ENCODE measurements around the gene GADL1.

The GADL1 gene

DNA sequence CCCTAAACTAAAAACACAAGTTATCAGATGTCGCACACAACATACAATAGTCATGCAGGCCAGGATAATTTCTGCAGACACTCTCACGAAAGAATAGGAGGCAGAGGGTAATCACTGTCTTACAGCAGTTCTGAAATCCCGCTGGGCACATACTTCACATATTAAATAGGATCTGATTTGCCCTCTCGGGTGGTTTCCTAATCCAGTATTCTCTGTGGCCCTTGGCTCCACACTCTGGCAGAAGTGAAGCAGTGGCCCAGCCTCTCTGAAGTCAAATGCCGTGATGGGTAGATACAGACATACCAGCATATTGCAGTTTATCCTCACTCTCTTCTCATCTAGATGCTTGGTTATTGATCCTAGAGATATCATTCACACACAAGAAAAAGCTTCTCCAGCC is 19.0 kb downstream of the GADL1 start:
- DNase-seq = no peak

- DNase-seq = no peak
These were observed 20.8 kb downstream of the GADL1 start for GRCh38 chr3:30873671-30874070.

DNA sequence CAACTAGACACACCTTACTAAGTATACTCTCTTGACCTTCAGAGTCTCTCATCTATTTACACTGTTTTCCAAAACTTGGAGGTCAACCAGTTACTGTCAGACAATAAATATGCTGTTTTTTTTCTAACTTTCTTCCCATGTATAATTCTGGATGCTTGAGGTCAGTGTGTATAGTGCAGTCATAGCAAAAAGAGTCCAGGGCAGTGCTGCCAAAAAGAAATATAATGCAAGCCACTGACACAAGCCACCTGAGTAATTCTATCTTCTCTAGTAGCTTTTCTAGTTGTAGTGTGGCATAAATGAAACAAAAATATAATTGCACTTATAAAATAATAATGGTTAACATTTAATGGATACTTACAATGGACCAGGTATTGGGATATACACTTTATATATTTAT is 21.6 kb downstream of the GADL1 start:
- DNase-seq = no peak

DNA sequence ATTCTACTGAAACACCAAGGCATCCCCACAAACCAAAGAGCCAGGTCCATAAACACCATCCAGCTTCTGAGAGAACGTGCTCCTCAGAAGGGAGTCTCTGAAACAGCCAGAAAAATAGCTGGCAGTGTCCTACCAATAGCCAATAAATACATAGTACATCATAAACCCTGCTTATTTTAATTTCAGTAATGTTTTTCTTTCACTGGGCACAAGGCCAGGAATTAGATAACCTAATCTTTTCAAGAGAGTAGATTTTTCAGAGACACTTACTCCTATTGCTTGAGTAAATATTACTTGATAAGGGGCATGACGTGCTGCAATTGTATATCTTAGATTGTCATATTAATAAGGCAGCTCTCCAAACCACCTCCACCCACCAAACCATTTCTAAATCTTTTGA is 22.7 kb downstream of the GADL1 start:
- no peak for DNase-seq

DNA sequence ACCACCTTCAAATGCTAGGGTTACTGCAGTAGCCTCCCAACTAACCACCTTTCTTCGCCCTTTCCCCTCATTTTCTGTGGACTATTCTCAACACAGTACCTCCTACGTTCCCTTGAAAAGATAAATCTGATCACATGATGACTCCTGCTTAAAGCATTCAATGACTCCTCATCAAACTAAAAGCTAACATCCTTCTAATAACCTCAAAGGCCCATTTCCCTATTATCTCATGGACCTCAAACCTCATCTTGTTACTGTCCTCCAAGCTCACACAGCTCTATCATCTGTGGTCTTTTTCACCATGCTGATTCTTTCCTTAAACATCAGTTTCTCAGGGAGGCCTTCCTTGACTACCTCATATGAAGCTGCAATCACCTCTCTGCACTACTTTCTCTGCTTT is 29.6 kb downstream of the GADL1 start:
- DNase-seq = no peak

- no peak for DNase-seq
These were observed 30.3 kb downstream of the GADL1 start for GRCh38 chr3:30864132-30864531.

DNA sequence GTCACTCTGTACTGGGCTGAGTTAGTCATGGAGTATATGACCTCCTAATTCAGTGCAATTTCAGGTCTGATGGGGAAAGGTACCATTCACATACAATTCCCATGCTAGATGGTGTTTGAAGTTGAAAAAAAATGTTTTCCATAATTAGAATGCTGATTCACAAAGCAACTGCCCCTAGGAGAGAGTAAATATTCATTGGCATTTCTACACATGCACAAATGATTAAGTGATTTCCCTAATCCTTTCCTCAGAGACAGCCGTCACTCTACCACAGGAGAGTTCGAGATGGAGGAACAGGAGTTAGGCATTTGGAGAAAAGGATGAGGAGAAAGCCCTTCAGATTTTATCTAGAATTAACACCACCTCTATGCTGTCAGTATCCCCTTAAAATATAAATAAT is 32.5 kb downstream of the GADL1 start:
- no peak for DNase-seq

DNA sequence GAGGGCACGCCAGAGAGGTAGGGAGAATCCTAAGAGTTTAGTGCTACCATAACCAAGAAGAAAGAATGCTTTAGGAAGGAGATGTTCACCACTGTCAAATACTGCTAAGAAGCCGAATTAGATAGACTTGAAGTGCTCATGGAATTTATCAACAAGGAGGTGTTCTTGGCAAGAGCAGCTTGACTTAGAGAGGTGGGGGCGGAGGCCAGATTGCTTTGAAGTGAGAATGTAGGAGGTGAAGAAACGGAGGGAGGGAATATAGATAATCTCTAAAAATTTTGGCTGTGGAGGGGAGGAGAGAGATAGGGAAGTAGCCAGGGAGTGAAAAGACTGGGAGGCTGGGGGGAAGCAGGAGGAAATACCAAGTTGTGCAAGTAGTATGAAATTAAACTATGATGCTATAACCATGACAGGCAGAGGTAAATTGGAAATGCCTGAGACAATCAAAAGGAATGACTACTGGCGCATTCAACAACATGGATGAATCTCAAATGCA is 35.5 kb downstream of the GADL1 start:
- no peak for DNase-seq

- no peak for DNase-seq
These were observed 38.8 kb downstream of the GADL1 start for GRCh38 chr3:30855400-30856292.

GRCh38 chr3:30852833-30853232 is 41.6 kb downstream of the GADL1 start:
- no peak for DNase-seq

GRCh38 chr3:30848087-30848779 is 46.2 kb downstream of the GADL1 start:
- DNase-seq = no peak

DNA sequence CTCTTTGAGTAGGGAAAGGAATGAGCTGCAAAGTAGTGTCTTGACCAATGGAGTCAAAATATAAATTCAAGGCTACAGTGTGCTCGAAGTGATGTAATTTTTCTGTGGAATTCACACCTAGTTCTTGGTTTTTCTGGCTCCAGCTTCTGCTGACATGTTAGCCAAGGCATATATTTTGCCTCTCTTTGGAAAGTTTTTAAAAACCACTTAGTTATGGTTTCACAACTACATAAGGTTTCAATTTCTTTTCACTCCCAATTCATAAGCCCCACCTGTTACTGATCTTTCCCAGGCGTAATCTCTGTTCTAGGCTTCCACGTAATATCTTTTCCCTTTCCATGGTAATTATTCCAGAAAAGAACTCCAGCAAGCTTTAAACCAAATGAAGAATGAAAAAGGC is 46.9 kb downstream of the GADL1 start:
- no peak for DNase-seq

- DNase-seq = no peak
These were observed 48.9 kb downstream of the GADL1 start for GRCh38 chr3:30845606-30846005.

GRCh38 chr3:30843877-30844276 is 50.6 kb downstream of the GADL1 start:
- DNase-seq = no peak

DNA sequence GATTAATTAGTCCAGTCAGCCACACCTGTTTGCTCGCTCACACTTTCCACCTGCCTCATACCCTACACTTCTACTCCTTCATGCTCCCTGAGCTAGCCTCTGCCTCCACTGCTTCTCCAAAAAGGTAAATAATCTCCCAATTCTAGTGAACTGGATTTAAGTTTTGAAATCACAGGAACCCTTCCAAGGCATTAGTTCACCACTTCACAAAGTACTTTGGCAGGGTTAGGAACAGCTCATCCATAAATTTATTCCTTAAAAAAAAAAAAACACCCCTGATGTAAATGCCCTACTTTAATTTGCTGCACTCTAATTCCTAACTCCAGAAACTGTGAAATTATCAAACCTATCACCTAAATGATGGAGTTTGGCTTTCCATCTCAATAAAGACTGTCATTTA is 58.3 kb downstream of the GADL1 start:
- DNase-seq = no peak

DNA sequence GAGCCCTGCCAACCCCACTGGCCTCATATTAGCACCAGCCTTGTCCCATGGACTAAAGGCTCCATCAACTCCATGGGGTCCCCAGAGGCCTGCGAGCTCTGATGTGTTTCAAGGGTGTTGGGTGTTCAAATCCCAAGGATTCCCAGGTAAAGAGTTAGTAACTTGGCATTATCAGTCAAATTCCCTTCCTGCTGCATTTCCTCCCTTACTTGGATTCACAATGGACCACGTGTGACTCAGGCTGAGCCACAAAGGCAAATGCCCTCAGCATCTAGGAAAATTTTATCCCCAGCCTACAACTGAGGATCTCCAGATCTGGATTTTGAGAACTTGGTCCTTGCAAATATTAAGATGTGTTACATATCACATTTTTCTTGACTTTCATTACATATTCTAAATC is 58.8 kb downstream of the GADL1 start:
- DNase-seq = no peak

DNA sequence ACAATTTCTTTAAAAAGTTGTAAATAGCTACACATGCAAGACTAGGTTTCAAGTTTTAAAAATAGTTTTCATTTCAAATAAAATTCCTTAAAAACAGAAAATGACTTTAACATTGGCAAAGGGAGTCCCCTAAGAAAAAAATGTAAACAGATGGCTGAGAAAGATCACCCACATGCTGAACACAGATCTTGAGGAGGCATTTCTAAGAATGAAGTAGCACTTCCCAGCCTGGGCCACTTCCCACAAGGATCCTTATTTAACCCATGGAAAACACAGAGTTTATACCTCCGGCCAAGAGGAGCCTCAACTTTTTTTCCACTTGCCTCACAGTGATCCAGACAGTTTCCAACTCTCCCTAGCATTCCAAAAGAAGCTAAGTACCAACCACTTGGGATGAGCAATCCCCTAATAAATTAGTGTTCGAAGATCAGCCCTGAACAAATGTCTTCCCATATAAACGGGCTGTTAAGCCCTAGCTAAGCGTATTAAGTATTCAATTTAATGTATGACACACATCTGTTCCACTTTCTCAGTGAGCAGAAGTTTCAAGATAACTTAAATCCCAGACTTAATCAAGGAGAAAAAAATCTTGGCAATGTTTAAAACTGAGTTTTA is 61.4 kb downstream of the GADL1 start:
- no peak for DNase-seq

DNA sequence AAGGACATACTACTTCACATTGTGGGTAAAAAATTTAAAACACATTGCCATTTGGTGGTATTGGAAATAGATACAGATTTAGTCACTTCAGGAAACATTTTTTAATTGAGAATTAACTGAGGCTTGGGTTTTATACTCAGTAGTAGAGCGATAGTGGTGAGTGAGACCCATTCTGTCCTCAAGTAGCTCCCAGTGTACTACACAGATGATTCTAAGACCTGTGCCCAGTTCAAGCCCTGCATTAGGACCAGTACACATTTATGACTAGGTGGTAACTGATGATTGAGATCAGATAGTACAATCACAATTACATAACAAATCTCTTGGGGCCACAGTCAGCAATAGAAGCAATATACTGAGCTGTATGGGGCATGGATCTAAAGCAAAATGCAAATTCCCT is 67.4 kb downstream of the GADL1 start:
- DNase-seq = no peak

GRCh38 chr3:30826531-30826942 is 67.9 kb downstream of the GADL1 start:
- DNase-seq = no peak

GRCh38 chr3:30819067-30819798 is 75.2 kb downstream of the GADL1 start:
- DNase-seq = no peak

DNA sequence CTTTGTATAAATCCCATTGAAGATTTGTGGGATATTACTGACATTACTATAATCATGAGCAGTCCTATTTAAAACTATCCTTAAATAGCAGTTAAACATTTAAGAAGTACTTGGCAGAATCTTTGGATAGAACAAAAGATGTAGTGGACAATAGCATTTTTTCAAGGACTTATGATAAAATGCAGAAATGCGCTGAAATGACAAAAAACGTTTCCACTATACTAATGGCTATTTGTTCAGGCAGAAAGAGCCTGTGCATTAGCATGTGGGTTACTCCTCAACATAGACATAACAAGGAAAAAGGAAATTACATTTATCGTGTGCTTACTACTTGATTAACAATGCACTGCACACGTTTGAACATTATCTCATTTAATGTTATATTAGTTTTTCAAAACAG is 80.7 kb downstream of the GADL1 start:
- no peak for DNase-seq

DNA sequence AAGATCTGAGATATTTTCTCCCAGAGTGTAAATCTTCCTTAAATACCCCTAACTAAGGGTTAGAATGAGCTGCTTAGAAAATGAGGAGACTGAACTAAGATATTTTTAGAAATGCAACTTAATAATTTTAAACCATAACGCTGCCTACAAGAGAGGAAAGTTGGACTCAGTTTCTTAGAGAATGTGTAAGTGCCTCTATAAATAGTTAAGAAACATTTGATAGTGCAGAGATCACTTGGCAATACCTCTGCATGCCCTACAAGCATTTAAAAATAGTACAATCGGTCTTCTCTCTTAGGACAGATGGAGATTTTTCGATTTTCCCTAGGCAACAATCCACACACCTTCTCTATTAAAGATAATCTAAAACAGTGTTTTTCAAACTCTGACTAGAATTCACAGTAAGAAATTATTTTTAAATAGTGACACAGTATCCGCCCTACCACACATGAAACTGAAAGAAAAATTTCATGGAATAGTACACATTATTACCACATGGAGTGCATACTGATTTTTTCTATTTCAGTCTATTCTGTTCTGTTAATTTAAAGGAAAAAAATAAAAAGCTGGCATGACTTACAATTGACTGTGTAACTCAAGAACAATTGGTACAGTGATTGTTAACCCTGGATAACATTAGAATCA is 83.2 kb downstream of the GADL1 start:
- DNase-seq = no peak

- no peak for DNase-seq
These were observed 83.8 kb downstream of the GADL1 start for GRCh38 chr3:30810625-30811024.
